ENCODE results near the gene CLMN.

- TF ChIP-seq BHLHE40 (IDR thresholded peaks at IDR 0.05; ENCODE audit: low read depth, low read length) (no peak), CTCF (conservative IDR thresholded peaks at IDR 0.05; ENCODE audit: low read depth, low read length) (no peak)
These were observed 64.2 kb downstream of the CLMN start for GRCh38 chr14:95255487-95255886.

Data from IMR-90 (cell line).